H1 (cell line): ENCODE measurements around the gene PLD6. TPM values are rescaled to one million over a fixed set of nuclear protein-coding genes. Genes with fewer than 3 reads are reported as not detected.

ENCODE experiments used
- CTCF ChIA-PET: fragments of 300-600 bp; sonication (Branson Sonifier 250); formaldehyde crosslinking; loops from one replicate; lab custom pipeline; 2021; ENCODE audit not compliant: partially characterized antibody; lab: Charles Lee
- POLR2A ChIA-PET: fragments of 300-600 bp; sonication (Branson Sonifier 250); formaldehyde crosslinking; loops from one replicate; lab custom pipeline; 2021; ENCODE audit warnings: inconsistent platforms; ENCODE audit not compliant: partially characterized antibody; lab: Charles Lee
- DNase-seq, 2 experiments: peaks; one replicate each; pipeline versions ENCODE4 v3.0.0 to v3.0.0-alpha.2; 2010 to 2022; ENCODE audit warnings: low spot score in 2 of 2, low read depth in 1 of 2, mixed read lengths in 1 of 2
- FAIRE-seq: peaks from 2 replicates; lab custom pipeline; 2011; peaks lifted over from hg19 to GRCh38; lab: Jason Lieb, UNC
- H2AFZ ChIP-seq: 2 replicates; pipeline ENCODE4 v1.8.1; 2012; ENCODE audit warnings: low read length, inconsistent platforms
- H2AK5ac ChIP-seq: 2 replicates; pipeline ENCODE4 v1.6.1; 2013; ENCODE audit warnings: low read depth, low read length
- H2BK120ac ChIP-seq: replicated peaks from 2 replicates; pipeline ENCODE3; 2013; ENCODE audit warnings: low read depth, low read length, inconsistent platforms
- H2BK12ac ChIP-seq: 2 replicates; pipeline ENCODE4 v1.6.1; 2013; ENCODE audit warnings: low read depth, low read length
- H2BK15ac ChIP-seq: 2 replicates; pipeline ENCODE4 v1.6.1; 2013; ENCODE audit warnings: low read length
- H2BK20ac ChIP-seq: 2 replicates; pipeline ENCODE4 v1.6.1; 2013; ENCODE audit warnings: low read length
- H2BK5ac ChIP-seq: 2 replicates; pipeline ENCODE4 v1.6.1; 2013; ENCODE audit warnings: low read depth, low read length
- H3K14ac ChIP-seq: 2 replicates; pipeline ENCODE4 v1.6.1; 2013; ENCODE audit warnings: inconsistent platforms; ENCODE audit not compliant: insufficient read length
- H3K18ac ChIP-seq: 2 replicates; pipeline ENCODE4 v1.6.1; 2013; ENCODE audit warnings: low read length; ENCODE audit errors: extremely low read depth
- H3K23ac ChIP-seq: 2 replicates; pipeline ENCODE4 v1.6.1; 2013; ENCODE audit warnings: inconsistent platforms; ENCODE audit not compliant: insufficient read length
- H3K23me2 ChIP-seq: 2 replicates; pipeline ENCODE4 v1.6.1; 2013; ENCODE audit warnings: low read depth, low read length
- H3K27ac ChIP-seq: 2 replicates; pipeline ENCODE4 v1.6.1; 2011; ENCODE audit warnings: low read depth, low read length, inconsistent platforms
- H3K27me3 ChIP-seq, 4 experiments: replicated peaks in 1 of 4; 1 replicate in 1 of 4; 2 replicates in 3 of 4; pipeline versions ENCODE4 v1.6.1 to v1.8.1; 2011 to 2013; ENCODE audit warnings: low read length in 3 of 4, mild to moderate bottlenecking in 3 of 4, inconsistent platforms in 2 of 4, mixed read lengths in 2 of 4, moderate library complexity in 1 of 4; ENCODE audit not compliant: control insufficient read depth in 3 of 4, insufficient read depth in 3 of 4; ENCODE audit errors: extremely low read depth in 1 of 4
- H3K36me3 ChIP-seq, 4 experiments: 2 replicates each; pipeline versions ENCODE4 v1.6.1 to v1.8.1; 2011 to 2013; ENCODE audit warnings: mild to moderate bottlenecking in 4 of 4, low read length in 3 of 4, moderate library complexity in 2 of 4, control low read depth in 1 of 4, inconsistent platforms in 1 of 4; ENCODE audit not compliant: insufficient read depth in 4 of 4, control insufficient read depth in 2 of 4
- H3K4ac ChIP-seq: replicated peaks from 2 replicates; pipeline ENCODE3; 2013; ENCODE audit warnings: low read length, low read depth, mixed read lengths, inconsistent platforms; ENCODE audit not compliant: insufficient read length
- H3K4me1 ChIP-seq, 4 experiments: replicated peaks in 1 of 4; 1 replicate in 1 of 4; 2 replicates in 3 of 4; pipeline versions ENCODE4 v1.6.1 to v1.8.1; 2011 to 2013; ENCODE audit warnings: low read length in 3 of 4, inconsistent platforms in 2 of 4, mixed read lengths in 1 of 4; ENCODE audit not compliant: insufficient read depth in 4 of 4, control insufficient read depth in 3 of 4
- H3K4me2 ChIP-seq, 2 experiments: 2 replicates each; pipeline versions ENCODE4 v1.6.1 to v1.8.1; 2011 to 2013; ENCODE audit warnings: low read depth in 2 of 2, low read length in 2 of 2, control low read depth in 1 of 2, inconsistent platforms in 1 of 2, mild to moderate bottlenecking in 1 of 2; ENCODE audit not compliant: insufficient read depth in 1 of 2
- H3K4me3 ChIP-seq, 4 experiments: fragments of 200-600, 300-600 bp in 1 of 4; sonication (generic), shearing (Covaris generic), sonication (Bioruptor Twin) in 1 of 4; 2 replicates each; pipeline versions ENCODE4 v1.5.1 to v1.8.1; 2011 to 2016; ENCODE audit warnings: low read length in 4 of 4, low read depth in 3 of 4, control low read depth in 2 of 4, inconsistent platforms in 2 of 4, mild to moderate bottlenecking in 2 of 4, mixed read lengths in 1 of 4, moderate library complexity in 1 of 4; ENCODE audit not compliant: insufficient read depth in 2 of 4; ENCODE audit errors: extremely low read depth in 1 of 4
- H3K56ac ChIP-seq: replicated peaks from 2 replicates; pipeline ENCODE3; 2013; ENCODE audit warnings: low read depth, mild to moderate bottlenecking, mixed read lengths, low read length, inconsistent platforms; ENCODE audit not compliant: insufficient read length
- H3K79me1 ChIP-seq: 2 replicates; pipeline ENCODE4 v1.6.1; 2013; ENCODE audit warnings: low read depth, low read length, control low read depth
- H3K79me2 ChIP-seq, 2 experiments: 2 replicates each; pipeline versions ENCODE4 v1.6.1 to v1.8.1; 2012 to 2013; ENCODE audit warnings: low read length in 2 of 2, mild to moderate bottlenecking in 2 of 2, inconsistent platforms in 1 of 2; ENCODE audit not compliant: insufficient read depth in 2 of 2, control insufficient read depth in 1 of 2
- H3K9ac ChIP-seq, 4 experiments: replicated peaks in 1 of 4; 1 replicate in 1 of 4; 2 replicates in 3 of 4; pipeline versions ENCODE4 v1.6.1 to v1.8.1; 2011 to 2013; ENCODE audit warnings: low read depth in 3 of 4, low read length in 3 of 4, control low read depth in 2 of 4, mild to moderate bottlenecking in 2 of 4, moderate library complexity in 2 of 4, inconsistent platforms in 1 of 4; ENCODE audit errors: extremely low read depth in 1 of 4
- H3K9me3 ChIP-seq, 2 experiments: 2 replicates each; pipeline versions ENCODE4 v1.6.1 to v1.8.1; 2012 to 2013; ENCODE audit warnings: mild to moderate bottlenecking in 2 of 2, moderate library complexity in 2 of 2, control low read depth in 1 of 2, inconsistent platforms in 1 of 2, low read depth in 1 of 2, low read length in 1 of 2, mixed read lengths in 1 of 2; ENCODE audit not compliant: insufficient read depth in 2 of 2
- H4K20me1 ChIP-seq, 2 experiments: replicated peaks in 1 of 2; 2 replicates each; pipeline versions ENCODE3 to v1.8.1; 2011 to 2013; ENCODE audit warnings: inconsistent platforms in 2 of 2, low read length in 2 of 2, mild to moderate bottlenecking in 1 of 2; ENCODE audit not compliant: insufficient read depth in 2 of 2, control insufficient read depth in 1 of 2
- H4K5ac ChIP-seq: 2 replicates; pipeline ENCODE4 v1.6.1; 2013; ENCODE audit warnings: low read length, low read depth, mixed read lengths, inconsistent platforms; ENCODE audit not compliant: insufficient read length
- H4K8ac ChIP-seq: 2 replicates; pipeline ENCODE4 v1.8.0; 2013; ENCODE audit warnings: mild to moderate bottlenecking, moderate library complexity, low read length, inconsistent platforms; ENCODE audit not compliant: insufficient read depth; ENCODE audit errors: extremely low read depth
- H4K91ac ChIP-seq: replicated peaks from 2 replicates; pipeline ENCODE3; 2013; ENCODE audit warnings: low read length, mixed read lengths, inconsistent platforms; ENCODE audit not compliant: insufficient read length
- ASH2L ChIP-seq: fragments of 200-600, 300-600 bp; sonication (generic); IDR thresholded peaks from one replicate; pipeline ENCODE4 v1.7.1; 2017; ENCODE audit warnings: low read length
- CTBP2 ChIP-seq: IDR thresholded peaks from 2 replicates; pipeline ENCODE4 v1.7.0; 2011; ENCODE audit warnings: borderline replicate concordance, mild to moderate bottlenecking, moderate library complexity, mixed read lengths, low read length; ENCODE audit not compliant: insufficient read depth, insufficient read length
- E2F6 ChIP-seq: IDR thresholded peaks from 2 replicates; pipeline ENCODE4 v1.6.1; 2012; ENCODE audit warnings: inconsistent platforms
- HDAC2 ChIP-seq, 2 experiments: fragments of 300-600 bp in 1 of 2; sonication (generic) in 1 of 2; IDR thresholded peaks; 2 replicates each; pipeline ENCODE4 v1.6.1; 2011 to 2012; ENCODE audit warnings: low read depth in 2 of 2, low read length in 2 of 2, mild to moderate bottlenecking in 2 of 2, moderate library complexity in 2 of 2, borderline replicate concordance in 1 of 2, inconsistent platforms in 1 of 2
- RXRA ChIP-seq: IDR thresholded peaks from 2 replicates; pipeline ENCODE4 v1.6.1; 2011; ENCODE audit warnings: low read depth, mild to moderate bottlenecking, low read length, moderate library complexity; ENCODE audit not compliant: insufficient read depth
- TCF12 ChIP-seq: IDR thresholded peaks from 2 replicates; pipeline ENCODE4 v1.6.1; 2011; ENCODE audit warnings: low read depth, mild to moderate bottlenecking, low read length
- WGBS, 2 experiments: shearing (Covaris generic) in 1 of 2; methylation state at CpG; one replicate each; pipeline versions ENCODE4 v1.1.6 to v1.1.7; 2013 to 2015; ENCODE audit warnings: low lambda C conversion rate in 2 of 2, mixed read lengths in 2 of 2, inconsistent platforms in 1 of 2, low coverage in 1 of 2, missing lambda C conversion rate in 1 of 2; ENCODE audit not compliant: insufficient replicate concordance in 2 of 2, insufficient coverage in 1 of 2, insufficient read length in 1 of 2; ENCODE audit errors: extremely low coverage in 1 of 2, missing lambda C conversion rate in 1 of 2; 5-methylcytosine and 5-hydroxymethylcytosine counted together
- polyA plus RNA-seq, 7 experiments: library from polyadenylated mRNA; depleted of rRNA in 3 of 7; stranded (reverse) in 5 of 7; unstranded in 2 of 7; fragments of >200 nt in 5 of 7; fragments of 200-250 nt in 2 of 7; gene quantifications; 1 replicate in 5 of 7; 2 replicates in 1 of 7; 4 replicates in 1 of 7; pipeline versions ENCODE4 v1.2.1 to v1.2.3, GENCODE V29; 2011 to 2013; ENCODE audit warnings: missing spikeins in 2 of 7, mixed read lengths in 2 of 7
- total RNA-seq: library from RNA; stranded (reverse); fragmentation: NEBNext Ultra II Directional; extraction: Animal tissue kit (Norgen Biotek cat#: 25700); gene quantifications from 2 replicates; pipeline ENCODE4 v1.2.1, GENCODE V29; 2021

PLD6 gene
- total and polyA plus RNA-seq, 2 of the 8 experiments (the other 6 are each of a cell fraction or from before 2014, with no cell fraction given): 0.20 to 0.22 TPM

- CTCF ChIA-PET: interaction anchor here (0.8 to 2.0 kb wide), 7 partner anchors 8 to 355 kb away, joined by 3 to 7 read pairs (median 4); no protein-coding TSS in a partner anchor
- no peak for FAIRE-seq
- WGBS, 2 experiments: 91% methylated on average over 10 of the region's 10 CpGs; no CpG with 5 or more reads in 1 of the 2 experiments
- TF ChIP-seq E2F6 (no peak), HDAC2 (IDR thresholded peaks at IDR 0.05; ENCODE audit: borderline replicate concordance in 1 of 2, low read depth in 2 of 2, low read length in 2 of 2) (no peak), CTBP2 (no peak), ASH2L (no peak), RXRA (no peak), TCF12 (no peak)
Measured at GRCh38 chr17:17213775-17214174, 7.6 kb upstream of the PLD6 start.

More at GRCh38 chr17:17213775-17214174, 7.6 kb upstream of the PLD6 start:
- Histone ChIP-seq H3K56ac (no peak overlapping the region), H3K4me2 (no peak overlapping the region), H3K4me1 (no peaks in the 10 kb centered on the region), H2BK20ac (no peak overlapping the region), H3K23ac (no peak overlapping the region), H3K23me2 (no peaks in the 10 kb centered on the region), H3K36me3 (peaks cover 14 to 48% (median 41%) of the 10 kb centered on the region in 4 experiments; a peak in 7 of 8 replicates), H3K9me3 (no peaks in the 10 kb centered on the region), H3K4ac (no peak overlapping the region), H3K27ac (no peak overlapping the region), H2BK5ac (no peak overlapping the region), H3K27me3 (no peaks in the 10 kb centered on the region), H4K20me1 (peaks cover 2 to 5% of the 10 kb centered on the region in 2 experiments), H2BK15ac (no peak overlapping the region), H4K5ac (no peak overlapping the region), H2BK120ac (no peak overlapping the region), H2AFZ (no peak overlapping the region), H2BK12ac (no peak overlapping the region), H4K8ac (no peak overlapping the region), H3K18ac (no peak overlapping the region), H3K79me2 (no peaks in the 10 kb centered on the region), H4K91ac (no peak overlapping the region), H3K14ac (no peak overlapping the region), H3K4me3 (no peak overlapping the region), H3K9ac (no peak overlapping the region), H3K79me1 (no peaks in the 10 kb centered on the region), H2AK5ac (no peak overlapping the region)
- DNase-seq: no peak
- POLR2A ChIA-PET: interaction anchor here (1.0 to 1.8 kb wide), 5 partner anchors 13 to 62 kb away, joined by 3 to 7 read pairs (median 4); no protein-coding TSS in a partner anchor
